GM12878 (cell line): ENCODE results near the gene BMP7. TPM values are rescaled to one million over a fixed set of nuclear protein-coding genes. Genes with fewer than 3 reads are reported as not detected.

ENCODE experiments used
- ATAC-seq: fragments of 200-7000 bp; cut with Tn5 transposase; 3 replicates; pipeline ENCODE4 v1.9.1; 2020; ENCODE audit warnings: mild to moderate bottlenecking, moderate library complexity
- BruUV-seq: library from RNA; stranded (reverse); fragments of 400-500 nt; replicated peaks from 2 replicates; lab custom pipeline; 2021; lab: Mats Ljungman, UMichigan
- CTCF ChIA-PET: fragments of 300-600 bp; sonication (Branson Sonifier 250); formaldehyde crosslinking; extraction: SDS; loops from one replicate; lab custom pipeline; 2021; ENCODE audit warnings: inconsistent platforms; lab: Yijun Ruan, JAX
- POLR2A ChIA-PET: fragments of 350-600 bp; formaldehyde crosslinking; extraction: SDS; loops from one replicate; lab custom pipeline; 2021; ENCODE audit warnings: inconsistent platforms; lab: Charles Lee
- RAD21 ChIA-PET: fragments of 300-600 bp; sonication (Branson Sonifier 250); formaldehyde crosslinking; loops from one replicate; lab custom pipeline; 2023; ENCODE audit warnings: antibody characterized with exemption; ENCODE audit not compliant: unreplicated experiment; lab: Charles Lee
- SMC1A ChIA-PET: fragments of 300-600 bp; sonication (Branson Sonifier 250); formaldehyde crosslinking; loops from one replicate; lab custom pipeline; 2023; ENCODE audit not compliant: unreplicated experiment, uncharacterized antibody; lab: Charles Lee
- DNase-seq: peaks from one replicate; pipeline ENCODE4 v3.0.0-alpha.2; 2011; ENCODE audit warnings: low read depth, low spot score
- FAIRE-seq: peaks from 3 replicates; lab custom pipeline; 2011; peaks lifted over from hg19 to GRCh38; lab: Jason Lieb, UNC
- H2AFZ ChIP-seq: 2 replicates; pipeline ENCODE4 v1.6.0; 2011; ENCODE audit warnings: low read depth, low read length, control low read depth; ENCODE audit not compliant: control insufficient read depth
- H3K27ac ChIP-seq: 2 replicates; pipeline ENCODE4 v1.5.1; 2011; ENCODE audit warnings: control low read depth; ENCODE audit not compliant: control insufficient read depth, insufficient read depth
- H3K27me3 ChIP-seq, 2 experiments: replicated peaks in 1 of 2; 2 replicates each; pipeline versions ENCODE4 v1.6.0 to v1.6.1; 2011; ENCODE audit warnings: low read length in 1 of 2; ENCODE audit not compliant: control insufficient read depth in 2 of 2, insufficient read depth in 2 of 2
- H3K36me3 ChIP-seq, 2 experiments: 2 replicates each; pipeline ENCODE4 v1.5.1; 2011; ENCODE audit warnings: low read length in 1 of 2; ENCODE audit not compliant: control insufficient read depth in 2 of 2, insufficient read depth in 2 of 2
- H3K4me1 ChIP-seq: 2 replicates; pipeline ENCODE4 v1.6.1; 2011; ENCODE audit warnings: mild to moderate bottlenecking, low read length, moderate library complexity, mixed read lengths; ENCODE audit not compliant: control insufficient read depth, insufficient read depth
- H3K4me2 ChIP-seq: 2 replicates; pipeline ENCODE4 v1.6.0; 2011; ENCODE audit warnings: control low read depth; ENCODE audit not compliant: control insufficient read depth, insufficient read depth
- H3K4me3 ChIP-seq: fragments of 200-600 bp; sonication (generic); 2 replicates; pipeline ENCODE4 v1.5.1; 2016
- H3K79me2 ChIP-seq: 2 replicates; pipeline ENCODE4 v1.6.0; 2011; ENCODE audit warnings: low read length; ENCODE audit not compliant: control insufficient read depth, insufficient read depth
- H3K9ac ChIP-seq: 2 replicates; pipeline ENCODE4 v1.8.0; 2011; ENCODE audit warnings: low read length, control low read depth, mixed read lengths; ENCODE audit not compliant: control insufficient read depth, insufficient read depth
- H3K9me3 ChIP-seq: replicated peaks from 3 replicates; pipeline ENCODE4 v1.5.1; 2011; ENCODE audit warnings: mild to moderate bottlenecking, low read length; ENCODE audit not compliant: control insufficient read depth, insufficient read depth
- H4K20me1 ChIP-seq: 2 replicates; pipeline ENCODE4 v1.6.0; 2011; ENCODE audit not compliant: control insufficient read depth, insufficient read depth
- GABPA ChIP-seq: IDR thresholded peaks from 2 replicates; pipeline ENCODE4 v1.6.1; 2014; ENCODE audit warnings: antibody characterized with exemption, low read depth, mild to moderate bottlenecking, inconsistent platforms
- IKZF2 ChIP-seq, 2 experiments: fragments of 450-650 bp; IDR thresholded peaks; 2 replicates each; pipeline ENCODE4 v1.6.1; 2017; ENCODE audit warnings: mild to moderate bottlenecking in 2 of 2, moderate library complexity in 2 of 2
- IRF5 ChIP-seq: fragments of 450-650 bp; IDR thresholded peaks from 2 replicates; pipeline ENCODE4 v1.6.1; 2017; ENCODE audit warnings: borderline replicate concordance
- NFXL1 ChIP-seq: fragments of 450-650 bp; IDR thresholded peaks from 2 replicates; pipeline ENCODE4 v1.6.1; 2017; ENCODE audit warnings: antibody characterized with exemption, mild to moderate bottlenecking, borderline replicate concordance
- PAX5 ChIP-seq: IDR thresholded peaks from 2 replicates; pipeline ENCODE4 v1.6.1; 2011; ENCODE audit warnings: low read depth, low read length, borderline replicate concordance
- RFX5 ChIP-seq: IDR thresholded peaks from 2 replicates; pipeline ENCODE4 v1.6.1; 2011; ENCODE audit warnings: low read depth, low read length, improper control_type of control experiment
- WGBS: methylation state at CpG from one replicate; pipeline ENCODE4 v1.1.6; 2016; ENCODE audit warnings: low lambda C conversion rate; ENCODE audit not compliant: insufficient replicate concordance, insufficient coverage; ENCODE audit errors: missing lambda C conversion rate; 5-methylcytosine and 5-hydroxymethylcytosine counted together
- in situ Hi-C: fragments of 300-500 bp; cut with MboI; formaldehyde crosslinking; loops from 9 replicates; pipeline ENCODE4 v1.14.3; 2018; ENCODE audit warnings: mixed read lengths
- intact Hi-C: fragments of 100-400 bp; cut with micrococcal nuclease; formaldehyde crosslinking; loops from one replicate; pipeline ENCODE4 v1.14.2; 2022; ENCODE audit not compliant: unreplicated experiment
- polyA plus RNA-seq, 11 experiments: library from polyadenylated mRNA; depleted of rRNA in 4 of 11; unstranded in 6 of 11; stranded (reverse) in 5 of 11; fragments of >200 nt; fragmentation: Nextera tagmentation in 4 of 11; fragmentation: Illumina TruSeq in 1 of 11; extraction: Ambion mirVana in 4 of 11; extraction: Trizol in 1 of 11; gene quantifications; 1 replicate in 1 of 11; 2 replicates in 10 of 11; pipeline versions ENCODE4 v1.2.1 to v1.2.3, GENCODE V29; 2011 to 2016; ENCODE audit warnings: inconsistent platforms in 2 of 11, missing spikeins in 2 of 11, low read depth in 1 of 11
- total RNA-seq, 4 experiments: library from RNA; depleted of rRNA in 3 of 4; stranded (reverse); fragments of >200 nt in 3 of 4; fragmentation: Illumina TruSeq in 1 of 4; extraction: Trizol in 1 of 4; gene quantifications; 2 replicates each; pipeline versions ENCODE4 v1.2.1 to v1.2.3, GENCODE V29; 2013 to 2021

Gene BMP7
- total and polyA plus RNA-seq, 10 of the 15 experiments (the other 5 are each of a cell fraction or from before 2014, with no cell fraction given), result 0.18 to 0.51 (median 0.28) TPM; not detected in 7

GRCh38 chr20:57167971-57168701 is 98.3 kb downstream of the BMP7 start:
- SMC1A ChIA-PET, result interaction anchor here (0.8 kb wide), 1 partner anchor 27 kb away, joined by 3 read pairs; no protein-coding TSS in a partner anchor
- Histone ChIP-seq H2AFZ (no peak overlapping the region), H3K4me3 (no peak overlapping the region), H3K79me2 (no peaks in the 10 kb centered on the region), H4K20me1 (no peaks in the 10 kb centered on the region), H3K27ac (no peak overlapping the region), H3K9me3 (no peaks in the 10 kb centered on the region; the same call in 2 of the 3 replicates), H3K27me3 (no peaks in the 10 kb centered on the region; a peak in 2 of 4 replicates), H3K4me2 (no peak overlapping the region), H3K4me1 (no peaks in the 10 kb centered on the region), H3K36me3 (no peaks in the 10 kb centered on the region), H3K9ac (no peak overlapping the region)
- TF ChIP-seq IRF5 (no peak), IKZF2 (IDR thresholded peaks at IDR 0.05) (no peak), NFXL1 (0 out of 2 replicates have a peak, but pooled peaks have one; percentile 9), GABPA (no peak), RFX5 (no peak), PAX5 (no peak)
- DNase-seq (no peak), ATAC-seq (no peak), FAIRE-seq (no peak)
- BruUV-seq, result no TSS peak
- CTCF ChIA-PET, result no interaction called here
- in situ Hi-C loops (no loop called here), intact Hi-C loops (no loop called here)
- RAD21 ChIA-PET, result no interaction called here
- POLR2A ChIA-PET, result no interaction called here
- 43% methylated on average over 25 of the region's 26 CpGs for WGBS
